Measurements from ENCODE around the gene MPZ.
"Not testable (repeated sequence)": the region's sequence is repeated elsewhere in the genome, so short reads cannot be mapped to it uniquely, and the experiment has no call there.

MPZ gene

GRCh38 chr1:161309868-161310267, at the start of gene MPZ:
TSS of gene MPZ (minus strand) at chr1:161309968. CDS start at chr1:161309905, 63 bp downstream.
- Histone ChIP-seq H3K27ac (ENCODE audit: low read depth, low read length) (no peak within 1 kb of the TSS), H3K9ac (ENCODE audit: low read length) (no peak within 1 kb of the TSS), H3K27me3 (ENCODE audit: control insufficient read depth, insufficient read depth, low read length) (no peaks in the 10 kb centered on the region), H3K4me1 (ENCODE audit: control insufficient read depth, insufficient read depth, low read length) (peaks cover 11% of the 10 kb centered on the region), H3K4me3 (ENCODE audit: low read length) (no peak within 1 kb of the TSS), H3K36me3 (ENCODE audit: control insufficient read depth, insufficient read depth, low read length) (no peaks in the 10 kb centered on the region)

GRCh38 chr1:161359291-161359690, 49.5 kb upstream of the MPZ start:
- H3K4me3 ChIP-seq (ENCODE audit: low read length) = no peak overlapping the region
- H3K36me3 ChIP-seq (ENCODE audit: control insufficient read depth, insufficient read depth, low read length) = peaks cover 7% of the 10 kb centered on the region
- H3K9ac ChIP-seq (ENCODE audit: low read length) = no peak overlapping the region
- H3K27me3 ChIP-seq (ENCODE audit: control insufficient read depth, insufficient read depth, low read length) = peaks cover 2% of the 10 kb centered on the region
- no peak overlapping the region for H3K27ac ChIP-seq (ENCODE audit: low read depth, low read length)
- no peaks in the 10 kb centered on the region for H3K4me1 ChIP-seq (ENCODE audit: control insufficient read depth, insufficient read depth, low read length)

- Histone ChIP-seq H3K27me3 (ENCODE audit: control insufficient read depth, insufficient read depth, low read length) (peaks cover 2% of the 10 kb centered on the region), H3K27ac (ENCODE audit: low read depth, low read length) (no peak overlapping the region), H3K4me3 (ENCODE audit: low read length) (no peak overlapping the region), H3K4me1 (ENCODE audit: control insufficient read depth, insufficient read depth, low read length) (no peaks in the 10 kb centered on the region), H3K36me3 (ENCODE audit: control insufficient read depth, insufficient read depth, low read length) (peaks cover 5% of the 10 kb centered on the region), H3K9ac (ENCODE audit: low read length) (no peak overlapping the region)
Measured at GRCh38 chr1:161357073-161357472, 47.3 kb upstream of the MPZ start.

- Histone ChIP-seq H3K27me3 (ENCODE audit: control insufficient read depth, insufficient read depth, low read length) (no peaks in the 10 kb centered on the region), H3K27ac (ENCODE audit: low read depth, low read length) (no peak overlapping the region), H3K36me3 (ENCODE audit: control insufficient read depth, insufficient read depth, low read length) (no peaks in the 10 kb centered on the region), H3K4me3 (ENCODE audit: low read length) (no peak overlapping the region), H3K4me1 (ENCODE audit: control insufficient read depth, insufficient read depth, low read length) (no peaks in the 10 kb centered on the region), H3K9ac (ENCODE audit: low read length) (no peak overlapping the region)
Measured at GRCh38 chr1:161351482-161351881, 41.7 kb upstream of the MPZ start.

- no peak overlapping the region for H3K4me3 ChIP-seq (ENCODE audit: low read length)
- H3K9ac ChIP-seq (ENCODE audit: low read length) = no peak overlapping the region
- H3K4me1 ChIP-seq (ENCODE audit: control insufficient read depth, insufficient read depth, low read length) = no peaks in the 10 kb centered on the region
- H3K27ac ChIP-seq (ENCODE audit: low read depth, low read length) = no peak overlapping the region
- H3K36me3 ChIP-seq (ENCODE audit: control insufficient read depth, insufficient read depth, low read length) = no peaks in the 10 kb centered on the region
- no peaks in the 10 kb centered on the region for H3K27me3 ChIP-seq (ENCODE audit: control insufficient read depth, insufficient read depth, low read length)
Measured at GRCh38 chr1:161350671-161351070, 40.9 kb upstream of the MPZ start.

- no peak overlapping the region for H3K27ac ChIP-seq (ENCODE audit: low read depth, low read length)
- no peak overlapping the region for H3K9ac ChIP-seq (ENCODE audit: low read length)
- H3K4me1 ChIP-seq (ENCODE audit: control insufficient read depth, insufficient read depth, low read length) = no peaks in the 10 kb centered on the region
- H3K27me3 ChIP-seq (ENCODE audit: control insufficient read depth, insufficient read depth, low read length) = no peaks in the 10 kb centered on the region
- H3K36me3 ChIP-seq (ENCODE audit: control insufficient read depth, insufficient read depth, low read length) = peaks cover 9% of the 10 kb centered on the region
- H3K4me3 ChIP-seq (ENCODE audit: low read length) = no peak overlapping the region
Measured at GRCh38 chr1:161342821-161343220, 33.1 kb upstream of the MPZ start.

- Histone ChIP-seq H3K9ac (ENCODE audit: low read length) (no peak overlapping the region), H3K27ac (ENCODE audit: low read depth, low read length) (no peak overlapping the region), H3K4me3 (ENCODE audit: low read length) (no peak overlapping the region), H3K27me3 (ENCODE audit: control insufficient read depth, insufficient read depth, low read length) (no peaks in the 10 kb centered on the region), H3K36me3 (ENCODE audit: control insufficient read depth, insufficient read depth, low read length) (peaks cover 9% of the 10 kb centered on the region), H3K4me1 (ENCODE audit: control insufficient read depth, insufficient read depth, low read length) (no peaks in the 10 kb centered on the region)
Measured at GRCh38 chr1:161342177-161342576, 32.4 kb upstream of the MPZ start.

- no peaks in the 10 kb centered on the region for H3K4me1 ChIP-seq (ENCODE audit: control insufficient read depth, insufficient read depth, low read length)
- peaks cover 5% of the 10 kb centered on the region for H3K36me3 ChIP-seq (ENCODE audit: control insufficient read depth, insufficient read depth, low read length)
- no peak overlapping the region for H3K4me3 ChIP-seq (ENCODE audit: low read length)
Measured at GRCh38 chr1:161335796-161336195, 26.0 kb upstream of the MPZ start.

GRCh38 chr1:161333166-161333565, 23.4 kb upstream of the MPZ start:
- peaks cover 7% of the 10 kb centered on the region for H3K36me3 ChIP-seq (ENCODE audit: control insufficient read depth, insufficient read depth, low read length)
- no peak overlapping the region for H3K4me3 ChIP-seq (ENCODE audit: low read length)
- H3K4me1 ChIP-seq (ENCODE audit: control insufficient read depth, insufficient read depth, low read length) = no peaks in the 10 kb centered on the region
- no peak overlapping the region for H3K9ac ChIP-seq (ENCODE audit: low read length)
- H3K27me3 ChIP-seq (ENCODE audit: control insufficient read depth, insufficient read depth, low read length) = no peaks in the 10 kb centered on the region
- H3K27ac ChIP-seq (ENCODE audit: low read depth, low read length) = no peak overlapping the region

More at GRCh38 chr1:161335796-161336195, 26.0 kb upstream of the MPZ start:
- no peaks in the 10 kb centered on the region for H3K27me3 ChIP-seq (ENCODE audit: control insufficient read depth, insufficient read depth, low read length)
- no peak overlapping the region for H3K9ac ChIP-seq (ENCODE audit: low read length)
- no peak overlapping the region for H3K27ac ChIP-seq (ENCODE audit: low read depth, low read length)

- H3K4me1 ChIP-seq (ENCODE audit: control insufficient read depth, insufficient read depth, low read length) = no peaks in the 10 kb centered on the region
- H3K27ac ChIP-seq (ENCODE audit: low read depth, low read length) = no peak overlapping the region
- no peaks in the 10 kb centered on the region for H3K27me3 ChIP-seq (ENCODE audit: control insufficient read depth, insufficient read depth, low read length)
- no peak overlapping the region for H3K4me3 ChIP-seq (ENCODE audit: low read length)
- H3K9ac ChIP-seq (ENCODE audit: low read length) = no peak overlapping the region
- H3K36me3 ChIP-seq (ENCODE audit: control insufficient read depth, insufficient read depth, low read length) = peaks cover 11% of the 10 kb centered on the region
Measured at GRCh38 chr1:161330346-161330745, 20.6 kb upstream of the MPZ start.

GRCh38 chr1:161324020-161324419, 14.3 kb upstream of the MPZ start:
- peaks cover 9% of the 10 kb centered on the region for H3K36me3 ChIP-seq (ENCODE audit: control insufficient read depth, insufficient read depth, low read length)
- H3K27me3 ChIP-seq (ENCODE audit: control insufficient read depth, insufficient read depth, low read length) = no peaks in the 10 kb centered on the region
- no peak overlapping the region for H3K9ac ChIP-seq (ENCODE audit: low read length)
- H3K4me1 ChIP-seq (ENCODE audit: control insufficient read depth, insufficient read depth, low read length) = no peaks in the 10 kb centered on the region
- no peak overlapping the region for H3K4me3 ChIP-seq (ENCODE audit: low read length)
- no peak overlapping the region for H3K27ac ChIP-seq (ENCODE audit: low read depth, low read length)

GRCh38 chr1:161315841-161316674, 6.3 kb upstream of the MPZ start:
- H3K9ac ChIP-seq (ENCODE audit: low read length); H3K27me3 ChIP-seq (ENCODE audit: control insufficient read depth, insufficient read depth, low read length); H3K27ac ChIP-seq (ENCODE audit: low read depth, low read length); H3K4me3 ChIP-seq (ENCODE audit: low read length); H3K36me3 ChIP-seq (ENCODE audit: control insufficient read depth, insufficient read depth, low read length): not testable (repeated sequence)
- peaks cover 12% of the 10 kb centered on the region for H3K4me1 ChIP-seq (ENCODE audit: control insufficient read depth, insufficient read depth, low read length)
